ENCODE measurements around the gene NUP98. TPM values are rescaled to one million over a fixed set of nuclear protein-coding genes. Genes with fewer than 3 reads are reported as not detected.
"Not testable (repeated sequence)": the region's sequence is repeated elsewhere in the genome, so short reads cannot be mapped to it uniquely, and the experiment has no call there.

NUP98 gene
- total RNA-seq, 4 donors from 2014 or later, result 91.5 to 122 (median 115) TPM

DNA sequence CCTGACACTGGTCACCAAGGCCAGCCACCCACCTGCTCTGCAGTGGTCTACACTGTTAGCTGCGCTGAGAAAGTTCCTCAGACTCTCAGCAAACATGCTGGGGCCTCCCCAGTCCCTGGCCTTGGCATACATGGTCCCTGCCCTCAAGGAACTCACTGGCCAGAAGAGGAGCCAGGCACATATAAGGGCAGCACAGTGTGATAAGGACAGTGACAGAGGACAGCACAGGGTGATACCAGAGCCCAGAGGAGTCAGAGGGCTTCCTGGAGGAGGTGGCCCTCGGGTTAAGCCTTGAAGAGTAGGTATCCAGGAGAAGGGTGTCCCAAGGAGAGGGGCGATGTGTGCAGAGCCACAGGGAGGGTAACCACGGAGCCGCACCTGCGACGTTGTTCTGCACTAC, 151.8 kb downstream of the NUP98 start:
- Histone ChIP-seq H3K4me1 (peaks cover 16% of the 10 kb centered on the region), H3K36me3 (no peaks in the 10 kb centered on the region), H3K27me3 (no peaks in the 10 kb centered on the region), H3K9me3 (no peaks in the 10 kb centered on the region), H3K27ac (no peak overlapping the region), H3K4me3 (no peak overlapping the region)
- DNase-seq (ENCODE audit: low spot score in 2 of 2), result no peak
- no peak for TF ChIP-seq EP300 (IDR thresholded peaks at IDR 0.05)
- no peak for TF ChIP-seq POLR2A (IDR thresholded peaks at IDR 0.05)
- no peak for TF ChIP-seq POLR2AphosphoS5 (IDR thresholded peaks at IDR 0.05)
- TF ChIP-seq, protein P1, sequence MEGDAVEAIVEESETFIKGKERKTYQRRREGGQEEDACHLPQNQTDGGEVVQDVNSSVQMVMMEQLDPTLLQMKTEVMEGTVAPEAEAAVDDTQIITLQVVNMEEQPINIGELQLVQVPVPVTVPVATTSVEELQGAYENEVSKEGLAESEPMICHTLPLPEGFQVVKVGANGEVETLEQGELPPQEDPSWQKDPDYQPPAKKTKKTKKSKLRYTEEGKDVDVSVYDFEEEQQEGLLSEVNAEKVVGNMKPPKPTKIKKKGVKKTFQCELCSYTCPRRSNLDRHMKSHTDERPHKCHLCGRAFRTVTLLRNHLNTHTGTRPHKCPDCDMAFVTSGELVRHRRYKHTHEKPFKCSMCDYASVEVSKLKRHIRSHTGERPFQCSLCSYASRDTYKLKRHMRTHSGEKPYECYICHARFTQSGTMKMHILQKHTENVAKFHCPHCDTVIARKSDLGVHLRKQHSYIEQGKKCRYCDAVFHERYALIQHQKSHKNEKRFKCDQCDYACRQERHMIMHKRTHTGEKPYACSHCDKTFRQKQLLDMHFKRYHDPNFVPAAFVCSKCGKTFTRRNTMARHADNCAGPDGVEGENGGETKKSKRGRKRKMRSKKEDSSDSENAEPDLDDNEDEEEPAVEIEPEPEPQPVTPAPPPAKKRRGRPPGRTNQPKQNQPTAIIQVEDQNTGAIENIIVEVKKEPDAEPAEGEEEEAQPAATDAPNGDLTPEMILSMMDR (IDR thresholded peaks at IDR 0.05), result no peak
- 89% methylated on average over 7 of the region's 7 CpGs for WGBS

DNA sequence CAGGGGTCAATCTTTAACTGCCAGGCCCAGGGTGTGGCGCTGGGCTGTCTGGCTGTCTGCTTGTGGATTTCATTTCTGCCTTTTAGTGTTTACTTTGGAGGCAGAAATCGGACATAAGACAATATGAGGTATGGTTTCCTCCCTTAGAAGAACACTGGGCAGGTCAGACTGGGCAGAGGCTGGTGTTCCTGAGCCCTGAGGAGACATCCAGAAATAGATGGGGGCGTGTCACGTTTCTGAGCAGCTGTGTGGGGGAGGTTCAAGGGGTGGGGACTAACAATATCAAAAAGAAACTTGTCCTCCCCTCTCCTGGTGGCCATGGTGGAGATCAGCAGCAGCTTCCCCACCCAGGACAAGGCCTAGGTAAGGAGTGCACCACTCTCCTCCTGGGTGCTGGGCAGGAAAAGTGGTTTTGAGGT, 152.5 kb downstream of the NUP98 start, which contains the start of gene ART1:
Gene ART1 (plus strand): TSS at position 312 of the 419 bp plus-strand sequence. CDS start 14,086 bp downstream, outside the sequence.
- H3K36me3 ChIP-seq, result no peaks in the 10 kb centered on the region
- DNase-seq (ENCODE audit: low spot score in 2 of 2), result no peak
- H3K27ac ChIP-seq, result no peak within 1 kb of the TSS
- H3K9me3 ChIP-seq, result no peaks in the 10 kb centered on the region
- peaks cover 16% of the 10 kb centered on the region for H3K4me1 ChIP-seq
- H3K27me3 ChIP-seq, result no peaks in the 10 kb centered on the region
- WGBS, result 75% methylated on average over 4 of the region's 4 CpGs
- TF ChIP-seq POLR2A (IDR thresholded peaks at IDR 0.05) (no peak), POLR2AphosphoS5 (IDR thresholded peaks at IDR 0.05) (no peak), EP300 (IDR thresholded peaks at IDR 0.05) (no peak)
- TF ChIP-seq, protein P1 (IDR thresholded peaks at IDR 0.05), result no peak
- no peak within 1 kb of the TSS for H3K4me3 ChIP-seq

DNA sequence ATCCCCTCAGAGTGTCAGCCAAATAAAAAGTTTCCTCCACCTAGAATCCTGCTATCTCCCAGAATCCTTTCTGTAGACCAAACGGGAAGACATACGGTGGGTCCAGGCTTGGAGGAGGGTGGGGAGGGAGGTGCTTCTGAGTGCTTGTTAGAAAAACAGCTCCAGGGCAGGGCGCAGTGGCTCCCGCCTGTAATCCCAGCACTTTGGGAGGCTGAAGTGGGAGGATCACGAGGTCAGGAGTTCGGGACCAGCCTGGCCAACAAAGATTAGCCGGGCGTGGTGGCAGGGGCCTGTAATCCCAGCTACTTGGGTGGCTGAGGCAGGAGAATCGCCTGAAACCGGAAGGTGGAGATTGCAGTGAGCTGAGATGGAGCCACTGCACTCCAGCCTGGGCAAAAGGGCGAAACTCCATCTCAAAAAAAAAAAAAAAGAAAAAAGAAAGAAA, 154.2 kb downstream of the NUP98 start:
- 37% methylated on average over 9 of the region's 11 CpGs for WGBS
- not testable (repeated sequence) for H3K9me3 ChIP-seq; H3K27me3 ChIP-seq; H3K27ac ChIP-seq; DNase-seq (ENCODE audit: low spot score in 2 of 2); H3K36me3 ChIP-seq
- H3K4me3 ChIP-seq, result peak overlapping the region; percentile 62
- peaks cover 16% of the 10 kb centered on the region for H3K4me1 ChIP-seq

DNA sequence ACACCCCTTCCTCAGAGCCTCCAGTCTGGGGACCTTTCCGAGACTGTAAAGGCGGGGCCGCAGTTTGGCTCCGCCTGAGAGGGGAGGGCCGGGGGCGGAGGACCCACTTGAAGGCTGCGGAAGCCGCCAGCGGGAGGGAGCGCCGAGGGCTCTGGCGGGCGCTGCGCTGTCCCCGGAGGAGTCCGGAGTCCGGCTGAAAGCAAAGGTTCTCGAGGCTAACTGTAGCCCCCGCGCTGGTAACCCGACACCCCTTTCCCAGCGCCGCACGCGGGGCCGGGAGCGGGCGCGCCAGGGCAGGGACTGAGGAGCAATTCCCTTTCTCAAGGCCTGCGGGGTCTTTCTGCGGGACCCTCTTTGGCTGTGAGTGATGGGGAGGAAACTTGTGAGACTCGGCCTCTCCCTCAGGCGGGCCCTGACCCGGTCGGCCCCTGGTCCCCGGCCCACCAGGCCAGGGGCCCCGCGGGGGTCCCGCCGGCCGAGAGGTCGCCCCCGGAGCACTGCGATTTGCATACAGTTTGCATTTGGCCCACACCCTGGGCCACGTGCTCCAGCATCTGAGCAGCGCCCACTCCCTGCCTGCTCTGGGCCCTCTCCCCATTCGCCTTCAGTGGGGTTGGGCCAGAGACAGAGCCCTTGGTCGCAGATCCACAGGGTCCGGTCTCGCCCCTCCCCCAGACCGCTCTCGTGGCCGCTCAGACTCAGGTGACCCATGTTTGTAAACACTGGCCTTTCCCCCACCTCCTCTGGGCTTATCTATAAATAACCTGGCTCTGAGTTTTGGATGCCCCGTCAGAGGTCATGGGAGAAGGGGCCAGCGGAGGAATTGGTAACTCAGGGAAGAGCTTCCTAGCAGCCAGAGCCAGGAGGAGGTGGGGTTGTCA, 155.0 kb downstream of the NUP98 start:
- peaks cover 16% of the 10 kb centered on the region for H3K4me1 ChIP-seq
- no peaks in the 10 kb centered on the region for H3K27me3 ChIP-seq
- 0% methylated on average over 18 of the region's 55 CpGs for WGBS
- DNase-seq (ENCODE audit: low spot score in 2 of 2), result peak in 1 of 2 donors; percentile 85
- H3K36me3 ChIP-seq, result no peaks in the 10 kb centered on the region
- no peak for TF ChIP-seq POLR2AphosphoS5 (IDR thresholded peaks at IDR 0.05)
- TF ChIP-seq EP300 (IDR thresholded peaks at IDR 0.05), result no peak
- no peak for TF ChIP-seq POLR2A (IDR thresholded peaks at IDR 0.05)
- TF ChIP-seq, protein P1 (IDR thresholded peaks at IDR 0.05), result no peak
- H3K9me3 ChIP-seq, result no peaks in the 10 kb centered on the region
- H3K27ac ChIP-seq, result peak overlapping the region; percentile 68
- H3K4me3 ChIP-seq, result peak overlapping the region; percentile 62

DNA sequence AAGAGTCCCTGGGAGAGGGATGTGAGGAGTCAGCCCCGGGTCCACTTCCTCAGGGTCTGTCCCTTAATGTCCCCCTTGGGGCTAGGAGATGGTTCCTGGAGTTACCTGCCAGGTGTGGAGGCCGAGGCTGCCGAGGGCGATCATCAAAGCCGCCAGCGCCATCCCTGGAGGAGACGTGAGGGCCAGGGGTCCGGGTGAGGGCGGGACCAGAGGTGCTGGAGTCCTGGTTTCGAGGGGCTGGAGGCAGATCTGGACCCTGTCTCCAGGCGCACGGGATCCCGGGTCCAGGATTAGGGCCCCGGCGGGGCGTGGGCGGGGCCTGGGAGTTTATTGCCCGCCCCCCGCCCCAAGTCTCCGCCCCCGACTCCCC, 155.7 kb downstream of the NUP98 start, which contains the start of gene ART5:
Gene ART5 (minus strand): TSS at position 292 of the 370 bp plus-strand sequence. CDS start 130 bp downstream, at position 162.
- no peak for DNase-seq (ENCODE audit: low spot score in 2 of 2)

More for the DNA sequence above, 155.7 kb downstream of the NUP98 start, which contains the start of gene ART5:
- no peaks in the 10 kb centered on the region for H3K27me3 ChIP-seq
- H3K9me3 ChIP-seq, result no peaks in the 10 kb centered on the region
- WGBS, result 22% methylated on average over 1 of the region's 21 CpGs
- H3K4me3 ChIP-seq, result peak within 1 kb of the TSS; percentile 62
- peak within 1 kb of the TSS; percentile 68 for H3K27ac ChIP-seq
- no peaks in the 10 kb centered on the region for H3K36me3 ChIP-seq
- TF ChIP-seq POLR2AphosphoS5 (IDR thresholded peaks at IDR 0.05), result no peak
- TF ChIP-seq EP300 (IDR thresholded peaks at IDR 0.05), result no peak
- TF ChIP-seq, protein P1 (IDR thresholded peaks at IDR 0.05), result no peak
- no peak for TF ChIP-seq POLR2A (IDR thresholded peaks at IDR 0.05)
- peaks cover 16% of the 10 kb centered on the region for H3K4me1 ChIP-seq
